Measurements from ENCODE around the gene PDLIM4.

DNA sequence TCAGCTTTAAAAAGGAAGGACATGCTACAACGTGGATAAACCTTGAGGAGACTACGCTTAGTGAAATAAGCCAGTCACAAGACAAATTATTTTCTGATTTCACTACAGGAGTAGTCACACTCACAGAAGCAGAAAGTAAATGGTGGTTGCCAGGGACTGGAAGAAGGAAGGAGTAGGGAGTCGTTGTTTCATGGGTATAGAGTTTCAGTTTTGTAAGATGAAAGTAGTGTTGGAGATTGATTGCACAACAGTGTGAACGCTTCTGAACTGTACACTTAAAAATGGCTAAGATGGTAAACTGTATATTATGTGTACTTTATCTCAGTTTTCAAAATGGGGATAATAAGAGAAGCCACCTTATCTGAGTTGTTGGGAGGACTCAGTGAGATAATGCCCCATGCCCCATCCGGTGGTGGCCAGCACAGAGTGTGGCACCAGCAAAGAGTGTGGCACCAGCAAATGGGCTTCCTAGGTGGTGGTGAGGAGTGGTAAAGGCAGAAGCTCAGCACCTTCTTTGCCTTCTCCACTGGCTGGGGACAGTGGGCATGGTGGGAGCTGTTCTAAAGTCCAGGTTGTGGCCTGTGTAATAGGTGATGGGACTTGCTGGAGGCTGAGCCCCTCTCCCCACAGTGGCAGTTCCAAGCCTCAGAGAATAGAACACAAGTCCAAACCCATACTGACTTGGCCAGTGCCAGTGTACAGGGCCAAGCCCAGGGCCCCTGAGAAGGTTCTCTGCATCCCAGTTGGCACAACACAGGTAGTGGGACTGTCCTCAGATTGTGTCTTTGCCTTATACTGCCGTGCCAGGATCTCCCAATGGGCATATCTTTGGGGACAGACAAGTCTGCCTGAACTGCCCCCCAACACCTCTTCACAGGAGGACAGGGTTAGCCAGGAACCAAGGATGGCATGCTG lies 41.1 kb downstream of the PDLIM4 start:
- TF ChIP-seq EZH2 (IDR thresholded peaks at IDR 0.05; ENCODE audit: low read depth, unreplicated experiment), result no peak
- no peak for TF ChIP-seq CTCF (conservative IDR thresholded peaks at IDR 0.05; ENCODE audit: low read depth in 2 of 2)
- TF ChIP-seq POLR2AphosphoS5 (IDR thresholded peaks at IDR 0.05; ENCODE audit: low read depth), result no peak
- TF ChIP-seq JUNB (IDR thresholded peaks at IDR 0.05; ENCODE audit: unreplicated experiment), result no peak
- TF ChIP-seq REST (IDR thresholded peaks at IDR 0.05; ENCODE audit: unreplicated experiment), result no peak
- no peak for TF ChIP-seq CREB1 (CRISPR knock-in tag; IDR thresholded peaks at IDR 0.05; ENCODE audit: low read depth)
- TF ChIP-seq EZH2phosphoT487 (IDR thresholded peaks at IDR 0.05; ENCODE audit: unreplicated experiment), result no peak
- no peak for TF ChIP-seq NANOG (IDR thresholded peaks at IDR 0.05; ENCODE audit: borderline replicate concordance)
- no peak for TF ChIP-seq ZNF114 (CRISPR knock-in tag; IDR thresholded peaks at IDR 0.05)
- no peak for TF ChIP-seq ETS1 (IDR thresholded peaks at IDR 0.05)
- TF ChIP-seq ZNF462 (CRISPR knock-in tag; IDR thresholded peaks at IDR 0.05), result no peak

Measured in GM23338 (cell line).